Fibroblast of pulmonary artery (primary cell): Measurements from ENCODE around the gene CISD3.
"Not testable (repeated sequence)": the region's sequence is repeated elsewhere in the genome, so short reads cannot be mapped to it uniquely, and the experiment has no call there.

ENCODE experiments used
- DNase-seq: peaks from one replicate; pipeline ENCODE4 v3.0.0-alpha.2; 2010; ENCODE audit warnings: low read depth
- H3K4me3 ChIP-seq: replicated peaks from 2 replicates; pipeline ENCODE4 v1.5.1; 2011; ENCODE audit warnings: low read depth, mild to moderate bottlenecking, control low read depth, low read length, moderate library complexity
- TF ChIP-seq, protein P1 (sequence below): IDR thresholded peaks from 2 replicates; pipeline ENCODE4 v1.5.1; 2011; ENCODE audit warnings: mild to moderate bottlenecking, control low read depth, low read length, inconsistent platforms; ENCODE audit errors: missing control alignments

CISD3 gene

DNA sequence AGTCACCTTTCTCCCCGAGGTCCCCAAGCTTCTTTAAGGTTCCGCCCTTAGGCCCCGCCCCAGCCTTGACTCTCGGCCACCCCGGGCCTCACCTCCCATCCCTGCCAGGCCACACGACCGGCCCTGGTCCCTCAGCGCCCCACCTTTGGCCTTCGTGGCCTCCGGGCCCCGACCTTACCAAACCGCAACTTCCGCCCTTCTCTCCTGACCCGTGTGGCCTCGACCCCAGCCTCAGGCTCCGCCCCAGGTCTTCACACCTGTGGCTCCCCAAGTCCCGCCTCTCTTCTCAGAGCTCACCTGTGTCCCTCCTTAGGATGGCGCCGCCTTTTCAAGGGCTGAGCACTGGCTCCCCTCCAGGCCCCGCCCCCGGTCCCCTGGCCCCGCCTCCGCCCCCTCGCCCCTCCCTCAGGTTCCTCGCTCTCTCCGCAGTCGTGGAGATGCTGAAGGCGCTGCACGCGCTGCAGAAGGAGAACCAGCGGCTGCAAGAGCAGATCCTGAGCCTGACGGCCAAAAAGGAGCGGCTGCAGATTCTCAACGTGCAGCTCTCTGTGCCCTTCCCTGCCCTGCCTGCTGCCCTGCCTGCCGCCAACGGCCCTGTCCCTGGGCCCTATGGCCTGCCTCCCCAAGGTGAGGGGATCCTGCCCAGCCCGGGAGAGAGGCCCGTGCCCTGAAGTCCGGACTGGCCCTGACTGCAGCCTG, 10.0 kb upstream of the CISD3 start:
- H3K4me3 ChIP-seq: no peak overlapping the region
- no peak for DNase-seq
- TF ChIP-seq, protein P1, sequence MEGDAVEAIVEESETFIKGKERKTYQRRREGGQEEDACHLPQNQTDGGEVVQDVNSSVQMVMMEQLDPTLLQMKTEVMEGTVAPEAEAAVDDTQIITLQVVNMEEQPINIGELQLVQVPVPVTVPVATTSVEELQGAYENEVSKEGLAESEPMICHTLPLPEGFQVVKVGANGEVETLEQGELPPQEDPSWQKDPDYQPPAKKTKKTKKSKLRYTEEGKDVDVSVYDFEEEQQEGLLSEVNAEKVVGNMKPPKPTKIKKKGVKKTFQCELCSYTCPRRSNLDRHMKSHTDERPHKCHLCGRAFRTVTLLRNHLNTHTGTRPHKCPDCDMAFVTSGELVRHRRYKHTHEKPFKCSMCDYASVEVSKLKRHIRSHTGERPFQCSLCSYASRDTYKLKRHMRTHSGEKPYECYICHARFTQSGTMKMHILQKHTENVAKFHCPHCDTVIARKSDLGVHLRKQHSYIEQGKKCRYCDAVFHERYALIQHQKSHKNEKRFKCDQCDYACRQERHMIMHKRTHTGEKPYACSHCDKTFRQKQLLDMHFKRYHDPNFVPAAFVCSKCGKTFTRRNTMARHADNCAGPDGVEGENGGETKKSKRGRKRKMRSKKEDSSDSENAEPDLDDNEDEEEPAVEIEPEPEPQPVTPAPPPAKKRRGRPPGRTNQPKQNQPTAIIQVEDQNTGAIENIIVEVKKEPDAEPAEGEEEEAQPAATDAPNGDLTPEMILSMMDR: no peak

DNA sequence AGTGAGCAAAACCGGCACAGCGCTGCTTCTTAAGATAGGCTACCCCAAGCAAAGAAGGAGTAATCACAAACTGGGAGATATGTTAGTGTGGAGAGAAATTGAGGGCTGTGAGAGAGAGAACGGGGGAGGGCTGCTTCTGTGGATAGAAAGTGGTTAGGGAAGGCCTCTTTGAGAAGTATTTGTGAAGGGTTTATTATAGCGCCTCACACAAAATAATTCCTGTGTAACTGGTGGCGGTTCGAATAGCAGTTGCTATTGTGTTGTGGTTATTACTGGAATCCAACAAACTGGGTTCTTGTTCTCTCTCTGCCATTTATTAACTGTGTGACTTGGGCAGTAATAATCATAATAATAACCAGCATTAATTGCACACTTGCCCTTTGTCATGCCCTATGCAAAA, 9.2 kb upstream of the CISD3 start:
- TF ChIP-seq, protein P1: no peak
- no peak overlapping the region for H3K4me3 ChIP-seq
- DNase-seq: no peak

DNA sequence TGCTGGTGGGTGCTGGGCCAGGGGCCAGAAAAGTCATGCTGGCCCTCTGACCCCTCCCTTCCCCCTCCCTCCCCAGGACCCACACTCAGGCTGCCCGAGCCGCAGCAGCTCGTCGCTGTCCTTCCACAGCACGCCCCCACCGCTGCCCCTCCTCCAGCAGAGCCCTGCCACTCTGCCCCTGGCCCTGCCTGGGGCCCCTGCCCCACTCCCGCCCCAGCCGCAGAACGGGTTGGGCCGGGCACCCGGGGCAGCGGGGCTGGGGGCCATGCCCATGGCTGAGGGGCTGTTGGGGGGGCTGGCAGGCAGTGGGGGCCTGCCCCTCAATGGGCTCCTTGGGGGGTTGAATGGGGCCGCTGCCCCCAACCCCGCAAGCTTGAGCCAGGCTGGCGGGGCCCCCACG, 8.3 kb upstream of the CISD3 start:
- TF ChIP-seq, protein P1: no peak
- H3K4me3 ChIP-seq: no peak overlapping the region
- DNase-seq: no peak

DNA sequence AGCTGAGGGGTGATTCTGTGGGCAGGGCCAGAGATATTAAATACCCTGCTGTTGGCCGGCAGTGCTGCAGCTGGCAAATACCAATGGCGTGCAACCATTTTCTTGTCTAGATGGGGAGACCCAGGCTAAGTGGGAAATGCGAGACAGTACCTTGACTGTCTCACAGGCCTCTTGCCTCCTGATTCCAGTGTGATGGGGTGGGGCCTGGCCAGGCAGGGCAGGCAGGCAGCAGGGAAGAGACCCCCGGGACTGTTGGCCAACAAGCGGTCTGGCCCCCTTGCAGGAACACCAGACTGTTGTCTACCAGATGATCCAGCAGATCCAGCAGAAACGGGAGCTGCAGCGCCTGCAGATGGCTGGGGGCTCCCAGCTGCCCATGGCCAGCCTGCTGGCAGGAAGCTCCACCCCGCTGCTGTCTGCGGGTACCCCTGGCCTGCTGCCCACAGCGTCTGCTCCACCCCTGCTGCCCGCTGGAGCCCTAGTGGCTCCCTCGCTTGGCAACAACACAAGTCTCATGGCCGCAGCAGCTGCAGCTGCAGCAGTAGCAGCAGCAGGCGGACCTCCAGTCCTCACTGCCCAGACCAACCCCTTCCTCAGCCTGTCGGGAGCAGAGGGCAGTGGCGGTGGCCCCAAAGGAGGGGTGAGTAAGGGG, 5.7 kb upstream of the CISD3 start:
- H3K4me3 ChIP-seq: no peak overlapping the region
- TF ChIP-seq, protein P1: no peak
- DNase-seq: no peak

DNA sequence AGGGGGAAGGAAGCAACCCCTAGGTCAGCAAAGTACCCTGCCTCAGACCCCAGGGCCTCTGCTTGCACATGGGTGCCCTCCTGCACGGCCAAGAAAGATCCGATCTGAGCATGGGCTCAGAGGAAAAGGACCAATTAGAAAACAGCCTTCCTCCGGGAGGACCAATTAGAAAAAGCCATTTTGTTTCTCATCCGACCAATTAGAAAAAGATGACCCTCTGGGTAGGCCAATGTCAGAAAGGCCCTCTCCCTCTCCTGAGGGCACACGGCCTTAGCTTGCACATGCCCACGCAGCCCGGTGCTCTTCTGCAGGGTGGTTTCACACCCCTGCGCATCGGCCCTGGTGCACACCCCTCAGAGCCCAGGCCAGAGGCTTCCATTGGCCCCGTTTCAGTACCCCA, 5.1 kb upstream of the CISD3 start:
- H3K4me3 ChIP-seq: no peak overlapping the region
- no peak for DNase-seq
- TF ChIP-seq, protein P1: no peak

DNA sequence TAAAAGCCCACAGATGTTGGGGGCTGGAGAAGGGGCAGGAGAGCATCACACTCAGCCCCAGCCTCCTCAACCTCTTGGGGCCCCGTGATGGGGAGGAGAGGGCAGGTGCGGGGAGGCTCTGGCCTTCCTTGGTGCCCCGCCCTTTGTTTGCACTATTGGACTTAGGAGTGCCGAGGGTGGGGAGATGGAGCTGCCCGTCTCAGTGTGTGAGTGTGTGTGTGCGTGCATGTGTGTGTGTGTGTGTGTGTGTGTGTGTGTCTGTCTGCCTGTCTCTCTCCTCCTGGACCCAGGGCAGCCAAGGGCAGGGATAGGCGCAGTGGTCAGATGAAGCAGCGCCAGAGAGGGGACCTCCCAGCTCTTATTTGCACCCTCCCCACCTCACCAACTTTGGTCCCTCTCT, 4.0 kb upstream of the CISD3 start:
- not testable (repeated sequence) for DNase-seq, H3K4me3 ChIP-seq

DNA sequence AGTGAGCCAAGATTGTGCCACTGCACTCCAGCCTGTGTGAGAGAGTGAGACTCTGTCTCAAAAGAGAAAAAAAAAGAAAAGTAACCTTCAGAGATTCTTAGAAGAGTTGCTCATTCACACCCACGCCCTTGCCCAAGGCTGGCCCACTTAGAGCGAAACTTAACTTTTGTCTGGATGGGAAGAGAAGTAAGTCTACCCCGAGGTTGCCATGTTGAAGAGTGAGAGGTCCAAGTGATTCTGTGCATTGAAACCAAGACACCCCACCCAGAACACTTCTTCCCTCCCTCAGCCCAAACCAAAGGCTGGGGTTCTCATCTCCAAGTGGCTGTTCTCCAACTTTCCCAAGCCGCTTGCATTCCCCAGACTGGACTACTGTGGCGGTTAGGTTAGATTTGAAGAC, 2.4 kb upstream of the CISD3 start:
- TF ChIP-seq, protein P1: no peak
- H3K4me3 ChIP-seq: no peak overlapping the region

More for the DNA sequence above, 2.4 kb upstream of the CISD3 start:
- no peak for DNase-seq
